Measurements from ENCODE around the gene TRIM22. TPM values are rescaled to one million over a fixed set of nuclear protein-coding genes. Genes with fewer than 3 reads are reported as not detected.

Gene TRIM22
- total RNA-seq, 4 donors from 2014 or later, result 78.3 to 131 (median 100) TPM

- no peaks in the 10 kb centered on the region for H3K4me1 ChIP-seq
- no peak overlapping the region for H3K27ac ChIP-seq
- WGBS, 2 donors, result 88 to 91% methylated on average over 5 of the region's 5 CpGs
- no peaks in the 10 kb centered on the region for H3K27me3 ChIP-seq
- no peak for DNase-seq (ENCODE audit: low spot score in 2 of 2)
- peaks cover 0 to 4% (median 0%) of the 10 kb centered on the region in 4 donors for H3K9me3 ChIP-seq
- TF ChIP-seq, protein P1, sequence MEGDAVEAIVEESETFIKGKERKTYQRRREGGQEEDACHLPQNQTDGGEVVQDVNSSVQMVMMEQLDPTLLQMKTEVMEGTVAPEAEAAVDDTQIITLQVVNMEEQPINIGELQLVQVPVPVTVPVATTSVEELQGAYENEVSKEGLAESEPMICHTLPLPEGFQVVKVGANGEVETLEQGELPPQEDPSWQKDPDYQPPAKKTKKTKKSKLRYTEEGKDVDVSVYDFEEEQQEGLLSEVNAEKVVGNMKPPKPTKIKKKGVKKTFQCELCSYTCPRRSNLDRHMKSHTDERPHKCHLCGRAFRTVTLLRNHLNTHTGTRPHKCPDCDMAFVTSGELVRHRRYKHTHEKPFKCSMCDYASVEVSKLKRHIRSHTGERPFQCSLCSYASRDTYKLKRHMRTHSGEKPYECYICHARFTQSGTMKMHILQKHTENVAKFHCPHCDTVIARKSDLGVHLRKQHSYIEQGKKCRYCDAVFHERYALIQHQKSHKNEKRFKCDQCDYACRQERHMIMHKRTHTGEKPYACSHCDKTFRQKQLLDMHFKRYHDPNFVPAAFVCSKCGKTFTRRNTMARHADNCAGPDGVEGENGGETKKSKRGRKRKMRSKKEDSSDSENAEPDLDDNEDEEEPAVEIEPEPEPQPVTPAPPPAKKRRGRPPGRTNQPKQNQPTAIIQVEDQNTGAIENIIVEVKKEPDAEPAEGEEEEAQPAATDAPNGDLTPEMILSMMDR (IDR thresholded peaks at IDR 0.05), result no peak
- TF ChIP-seq POLR2A (IDR thresholded peaks at IDR 0.05) (no peak), EP300 (IDR thresholded peaks at IDR 0.05) (no peak)
- H3K4me3 ChIP-seq, result no peak overlapping the region
- peaks cover 0 to 25% (median 0%) of the 10 kb centered on the region in 3 donors for H3K36me3 ChIP-seq
Observed at GRCh38 chr11:5658318-5658717, 31.3 kb upstream of the TRIM22 start.

GRCh38 chr11:5663511-5663910, 26.1 kb upstream of the TRIM22 start:
- Histone ChIP-seq H3K36me3 (peaks cover 0 to 62% (median 0%) of the 10 kb centered on the region in 3 donors), H3K9me3 (no peaks in the 10 kb centered on the region), H3K27ac (no peak overlapping the region), H3K4me1 (no peaks in the 10 kb centered on the region), H3K4me3 (no peak overlapping the region), H3K27me3 (no peaks in the 10 kb centered on the region)
- 94 to 96% methylated on average over 2 of the region's 2 CpGs for WGBS, 2 donors
- no peak for TF ChIP-seq POLR2A (IDR thresholded peaks at IDR 0.05)
- TF ChIP-seq, protein P1 (IDR thresholded peaks at IDR 0.05), result no peak
- TF ChIP-seq EP300 (IDR thresholded peaks at IDR 0.05), result no peak
- no peak for DNase-seq (ENCODE audit: low spot score in 2 of 2)

- H3K9me3 ChIP-seq, result no peaks in the 10 kb centered on the region
- H3K27ac ChIP-seq, result peak overlapping the region in 1 of 4 donors; percentile 15
- H3K27me3 ChIP-seq, result no peaks in the 10 kb centered on the region
- WGBS, 2 donors, result 83 to 90% methylated on average over 4 of the region's 4 CpGs
- no peak for TF ChIP-seq POLR2A (IDR thresholded peaks at IDR 0.05)
- TF ChIP-seq, protein P1 (IDR thresholded peaks at IDR 0.05), result no peak
- TF ChIP-seq EP300 (IDR thresholded peaks at IDR 0.05), result no peak
- H3K4me1 ChIP-seq, result no peaks in the 10 kb centered on the region
- no peak overlapping the region for H3K4me3 ChIP-seq
- peaks cover 0 to 78% (median 7%) of the 10 kb centered on the region in 3 donors for H3K36me3 ChIP-seq
- DNase-seq (ENCODE audit: low spot score in 2 of 2), result no peak
Observed at GRCh38 chr11:5665051-5665570, 24.5 kb upstream of the TRIM22 start.

- no peak for TF ChIP-seq POLR2A (IDR thresholded peaks at IDR 0.05)
- TF ChIP-seq, protein P1 (IDR thresholded peaks at IDR 0.05), result no peak
- TF ChIP-seq EP300 (IDR thresholded peaks at IDR 0.05), result no peak
- Histone ChIP-seq H3K36me3 (peaks cover 0 to 81% (median 7%) of the 10 kb centered on the region in 3 donors), H3K27ac (peak overlapping the region in 2 of 4 donors; percentile 15 to 32), H3K9me3 (no peaks in the 10 kb centered on the region), H3K27me3 (no peaks in the 10 kb centered on the region), H3K4me1 (no peaks in the 10 kb centered on the region), H3K4me3 (no peak overlapping the region)
- DNase-seq (ENCODE audit: low spot score in 2 of 2), result no peak
- WGBS, 2 donors, result 61 to 64% methylated on average over 5 of the region's 5 CpGs
Observed at GRCh38 chr11:5665746-5666401, 23.7 kb upstream of the TRIM22 start.

DNA sequence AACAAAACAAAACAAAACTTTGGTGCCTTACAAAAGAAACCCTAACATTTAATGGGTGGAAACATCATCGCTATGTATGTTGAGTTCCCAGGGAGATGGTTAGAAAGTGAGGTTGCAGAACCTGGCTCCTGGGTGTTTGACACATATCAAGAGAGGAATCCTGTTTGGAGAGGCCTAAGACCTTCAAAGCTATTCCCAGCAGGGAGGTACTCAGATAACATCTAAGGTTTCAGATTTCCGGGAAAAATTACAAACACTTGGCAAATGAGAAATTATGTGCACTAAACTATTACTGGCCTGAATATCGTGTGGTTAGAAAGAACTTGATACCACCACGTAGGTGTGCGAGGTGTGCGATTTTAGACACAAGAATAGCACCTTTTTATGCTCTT, 23.2 kb upstream of the TRIM22 start:
- Histone ChIP-seq H3K36me3 (peaks cover 0 to 81% (median 7%) of the 10 kb centered on the region in 3 donors), H3K27ac (peak overlapping the region in 2 of 4 donors; percentile 15 to 32), H3K4me3 (no peak overlapping the region), H3K9me3 (no peaks in the 10 kb centered on the region), H3K4me1 (no peaks in the 10 kb centered on the region), H3K27me3 (no peaks in the 10 kb centered on the region)
- no peak for TF ChIP-seq EP300 (IDR thresholded peaks at IDR 0.05)
- no peak for TF ChIP-seq POLR2A (IDR thresholded peaks at IDR 0.05)
- WGBS, 2 donors, result 67 to 78% methylated on average over 6 of the region's 6 CpGs
- no peak for DNase-seq (ENCODE audit: low spot score in 2 of 2)

Data from tibial nerve (tissue), 4 donors.